Lung microvascular endothelial cell (primary cell): ENCODE results near the gene DNA2. TPM values are rescaled to one million over a fixed set of nuclear protein-coding genes. Genes with fewer than 3 reads are reported as not detected.

Experiments
- DNase-seq, 2 donors: peaks; one replicate each; pipeline versions ENCODE4 v3.0.0 to v3.0.0-alpha.2; 2010; ENCODE audit warnings: low read depth in 2 of 2
- total RNA-seq: library from RNA; depleted of rRNA; stranded (reverse); fragments of >200 nt; gene quantifications from 2 replicates; pipeline ENCODE4 v1.2.1, GENCODE V29; 2014

The DNA2 gene
- total RNA-seq, 1 donor from 2014 or later, result 5.4 TPM

DNA sequence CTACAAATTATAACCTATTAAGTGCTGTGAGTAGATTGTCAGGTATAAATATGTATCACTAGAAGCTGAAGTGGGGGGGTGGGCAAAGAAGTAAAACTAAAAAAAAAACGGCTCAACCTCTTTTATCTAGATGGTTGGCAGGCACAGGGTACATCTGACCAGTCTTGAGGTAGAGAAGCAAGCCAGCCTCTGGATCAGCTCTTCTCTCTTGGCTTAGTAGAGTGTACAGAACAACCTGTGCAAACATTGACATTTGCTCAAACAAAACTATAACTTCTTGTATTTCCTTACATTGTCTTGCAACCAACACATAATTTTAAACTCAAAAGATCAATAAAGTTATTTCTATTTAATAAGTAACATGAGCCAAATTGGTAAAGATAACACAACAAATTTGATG, 25.6 kb downstream of the DNA2 start:
- DNase-seq, result no peak

DNA sequence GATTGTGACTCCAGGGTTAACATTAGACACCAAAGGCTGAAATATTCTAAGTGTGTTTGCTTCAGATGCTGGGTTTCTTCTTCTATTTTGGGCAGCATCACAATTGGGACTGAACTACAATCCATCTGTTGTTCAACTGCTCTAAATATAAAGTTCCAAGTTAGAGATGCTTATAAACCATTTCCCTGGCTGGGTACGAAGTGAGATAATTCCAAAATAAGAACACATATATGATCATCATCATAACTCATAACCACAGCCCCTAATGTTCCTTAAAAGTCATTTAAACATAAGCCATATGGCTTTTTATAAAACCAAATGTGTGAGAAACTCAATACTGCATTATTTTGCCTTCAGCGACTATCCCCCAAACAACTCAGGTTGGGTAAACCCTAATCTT, 28.8 kb downstream of the DNA2 start:
- DNase-seq, result no peak

DNA sequence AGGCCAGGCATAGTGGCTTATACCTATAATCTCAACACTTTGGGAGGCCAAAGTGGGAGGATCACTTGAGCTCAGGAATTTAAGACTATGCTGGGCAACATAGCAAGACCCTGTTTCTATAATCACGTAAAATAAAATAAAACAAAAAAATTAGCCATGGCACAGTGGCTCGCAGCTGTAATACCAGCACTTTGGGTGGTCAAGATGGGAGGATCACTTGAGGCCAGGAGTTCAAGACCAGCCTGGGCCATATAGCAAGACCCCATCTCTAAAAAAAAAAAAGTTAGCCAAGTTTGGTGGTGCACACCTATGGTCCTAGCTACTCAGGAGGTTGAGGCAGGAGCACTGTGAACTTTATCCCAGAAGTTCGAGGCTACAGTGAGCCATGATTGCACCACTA, 30.9 kb downstream of the DNA2 start:
- no peak for DNase-seq

DNA sequence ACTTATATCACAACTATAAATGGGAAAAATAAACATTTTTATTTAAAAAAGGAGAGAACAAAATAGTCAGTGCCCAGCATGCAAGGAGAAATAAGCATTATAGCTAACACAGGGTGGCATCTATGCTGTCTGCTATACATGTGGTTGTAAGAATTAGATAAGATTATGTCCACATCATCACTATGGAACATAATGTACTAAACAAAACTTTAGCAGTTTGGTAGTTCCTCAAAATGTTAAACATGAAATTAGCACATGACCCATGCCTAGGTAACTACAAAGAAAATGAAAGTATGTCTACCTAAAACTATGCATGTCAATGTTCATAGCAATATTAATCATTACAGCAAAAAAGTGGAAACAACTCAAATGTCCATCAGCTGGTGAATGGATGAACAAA, 36.0 kb downstream of the DNA2 start:
- DNase-seq, result no peak

DNA sequence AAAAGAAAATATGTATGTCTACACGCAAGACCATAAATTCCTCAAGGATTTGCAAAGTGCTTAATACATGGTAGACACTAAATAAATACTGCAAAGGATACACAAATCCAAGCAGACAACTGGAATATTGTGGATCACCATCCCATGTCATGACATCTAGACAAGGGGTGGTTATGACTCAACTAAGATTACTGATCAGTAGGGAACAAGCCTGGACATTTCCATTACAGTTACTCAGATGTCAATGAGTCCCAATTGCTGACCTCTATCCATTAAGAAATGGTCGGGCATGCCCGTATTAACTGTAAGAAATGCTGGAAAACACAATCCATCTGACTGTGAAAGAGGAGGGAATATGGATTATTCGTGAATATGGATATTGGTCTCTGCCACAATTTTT, 37.1 kb downstream of the DNA2 start:
- DNase-seq, result no peak

DNA sequence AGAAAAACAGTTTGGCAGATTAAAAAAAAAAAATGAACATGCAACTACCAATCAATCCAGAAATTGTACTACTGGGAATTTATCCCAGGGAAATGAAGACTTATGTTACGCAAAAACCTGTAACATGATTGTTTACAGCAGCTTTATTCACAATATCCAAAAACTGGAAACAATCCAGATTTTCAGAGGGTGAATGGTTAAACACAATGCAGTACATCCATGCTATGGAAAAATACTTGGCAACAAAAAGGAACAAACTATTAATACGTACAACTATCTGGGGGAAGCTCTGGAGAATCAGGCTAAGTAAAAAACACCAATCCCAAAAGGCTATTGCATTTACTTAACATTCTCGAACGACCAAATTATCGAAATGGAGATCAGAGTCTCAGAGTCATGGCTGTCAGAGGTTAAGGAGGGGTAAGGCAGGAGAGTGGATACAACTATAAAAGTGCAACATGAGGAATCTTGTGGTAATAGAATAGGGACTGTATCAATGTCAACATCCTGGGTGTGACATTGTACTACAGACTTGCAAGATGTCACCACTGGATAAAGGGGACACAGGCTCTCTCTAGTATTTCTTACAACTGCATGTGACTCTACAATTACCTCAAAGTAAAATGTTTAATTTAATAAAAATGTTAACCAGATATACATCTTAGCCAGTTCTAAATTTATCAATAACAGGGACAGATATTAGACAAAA, 43.2 kb downstream of the DNA2 start:
- DNase-seq, result peak in 1 of 2 donors; percentile 82

DNA sequence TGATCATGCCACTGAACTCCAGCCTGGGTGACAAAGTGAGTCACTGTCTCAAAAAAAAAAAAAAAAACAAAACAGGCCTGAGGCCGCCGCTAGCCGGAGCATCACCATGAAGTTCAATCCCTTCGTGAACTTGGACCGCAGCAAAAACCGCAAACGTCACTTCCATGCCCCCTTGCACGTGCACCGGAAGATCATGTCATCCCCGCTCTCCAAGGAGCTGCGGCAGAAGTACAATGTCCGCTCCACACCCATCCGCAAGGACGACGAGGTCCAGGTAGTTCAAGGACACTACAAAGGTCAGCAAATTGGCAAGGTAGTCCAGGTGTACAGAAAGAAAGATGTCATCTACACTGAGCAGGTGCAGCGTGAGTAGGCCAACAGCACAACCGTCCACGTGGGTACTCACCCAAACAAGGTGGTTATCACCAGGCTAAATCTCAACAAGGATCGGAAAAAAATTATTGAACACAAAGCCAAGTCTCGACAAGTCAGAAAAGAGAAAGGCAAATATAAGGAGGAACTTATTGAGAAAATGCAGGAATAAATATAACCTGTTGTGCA, 47.2 kb downstream of the DNA2 start:
- no peak for DNase-seq

DNA sequence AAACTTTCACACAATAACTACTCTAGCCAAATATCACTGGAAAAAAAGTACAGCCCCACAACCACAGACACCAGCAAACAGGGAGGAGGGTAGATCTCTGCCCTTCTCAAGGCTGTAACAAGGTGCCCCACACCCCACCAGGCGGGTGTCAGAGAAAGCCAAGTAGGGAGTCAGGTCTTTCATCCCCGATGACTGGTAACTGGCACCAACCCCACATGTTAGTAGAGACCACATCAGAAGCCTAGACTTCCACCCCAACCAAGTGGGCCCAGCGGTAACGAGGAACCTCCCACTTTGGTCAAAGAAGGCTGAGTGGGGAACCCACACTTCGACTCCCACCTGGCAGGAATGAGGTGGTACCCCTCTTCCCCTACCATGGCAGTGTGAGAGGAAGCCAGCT, 48.3 kb downstream of the DNA2 start:
- DNase-seq, result peak in 1 of 2 donors; percentile 24

DNA sequence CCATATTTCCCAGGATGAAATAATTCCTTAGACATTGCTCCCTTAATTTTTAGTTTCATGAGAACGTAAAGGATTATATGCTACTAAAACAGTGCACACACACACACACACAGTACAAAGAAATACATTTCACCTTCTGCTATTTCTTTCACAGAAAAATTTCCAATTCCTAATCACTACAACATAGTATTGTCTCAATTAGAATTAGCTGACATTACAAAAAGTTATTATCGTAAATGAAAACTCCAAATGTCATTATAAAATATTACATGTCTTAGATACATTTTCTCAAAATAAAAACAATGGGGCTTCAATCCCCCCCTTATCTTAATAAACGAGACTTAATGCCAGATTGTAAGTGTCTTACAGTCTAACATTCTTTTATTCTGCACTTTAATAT, 52.4 kb downstream of the DNA2 start:
- no peak for DNase-seq

DNA sequence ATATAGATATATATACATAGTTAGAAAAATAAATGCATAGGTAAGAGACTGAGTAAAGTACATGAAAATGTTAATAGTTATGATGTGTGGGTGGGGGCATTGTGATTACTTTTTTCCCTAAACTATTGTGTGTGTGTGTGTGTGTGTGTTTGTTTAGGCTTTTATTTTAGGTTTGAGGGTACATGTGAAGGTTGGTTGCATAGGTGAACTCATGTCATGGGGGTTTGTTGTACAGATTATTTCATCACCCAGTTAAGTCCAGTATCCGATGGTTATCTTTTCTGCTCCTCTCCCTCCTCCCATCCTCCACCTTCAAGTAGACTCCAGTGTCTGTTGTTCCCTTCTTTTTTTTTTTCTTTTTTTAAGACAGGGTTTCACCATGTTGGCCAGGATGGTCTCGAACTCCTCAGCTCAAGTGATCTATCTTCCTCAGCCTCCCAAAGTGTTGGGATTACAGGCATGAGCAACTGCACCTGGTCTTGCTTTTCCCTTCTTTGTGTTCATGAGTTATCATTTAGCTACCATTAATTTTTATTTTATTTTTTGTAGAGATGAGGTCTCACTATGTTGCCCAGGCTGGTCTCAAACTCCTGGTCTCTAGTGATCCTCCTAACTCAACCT, 62.8 kb downstream of the DNA2 start:
- DNase-seq, result no peak

DNA sequence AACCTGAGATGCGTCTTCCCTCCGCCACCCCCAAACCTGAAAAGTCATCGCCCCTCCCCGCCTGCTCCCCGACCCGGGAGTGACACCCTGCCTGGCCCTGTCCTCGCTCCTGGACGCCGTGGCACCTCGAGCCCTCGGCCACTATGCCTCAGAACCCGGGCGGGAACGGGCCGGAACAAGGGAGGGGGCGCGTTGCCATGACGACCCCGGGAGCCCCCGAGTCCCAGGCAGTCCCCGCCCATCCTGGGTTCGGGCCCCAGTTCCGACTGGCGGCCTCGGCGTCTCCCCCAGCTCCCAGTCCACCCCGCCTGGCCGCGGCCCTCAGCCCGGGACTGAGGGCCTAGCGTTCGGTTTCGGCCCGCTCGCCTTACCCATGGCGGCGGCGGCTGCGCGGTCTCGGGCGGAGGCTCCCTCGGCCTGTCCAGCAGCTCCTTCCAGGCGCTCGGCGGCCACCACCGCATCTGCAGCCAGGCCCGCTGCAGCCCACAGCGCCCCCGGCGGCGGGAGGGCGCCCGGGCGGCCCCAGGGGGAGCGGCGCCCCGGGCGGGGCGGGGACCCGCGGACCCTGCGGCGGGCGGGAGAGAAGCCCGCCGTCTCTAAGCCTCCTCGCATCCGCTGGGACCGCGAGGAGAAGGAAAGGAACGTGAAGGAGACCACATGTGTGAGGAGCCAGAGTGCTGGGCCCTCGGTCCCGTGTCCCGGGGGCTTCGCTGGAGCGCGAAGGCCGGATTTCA, 64.8 kb downstream of the DNA2 start, which contains the start of gene RUFY2:
Gene RUFY2 (minus strand): TSS at position 463 of the 734 bp plus-strand sequence. CDS start 88 bp downstream, at position 375.
- DNase-seq, result peak; percentile 82 to 85

DNA sequence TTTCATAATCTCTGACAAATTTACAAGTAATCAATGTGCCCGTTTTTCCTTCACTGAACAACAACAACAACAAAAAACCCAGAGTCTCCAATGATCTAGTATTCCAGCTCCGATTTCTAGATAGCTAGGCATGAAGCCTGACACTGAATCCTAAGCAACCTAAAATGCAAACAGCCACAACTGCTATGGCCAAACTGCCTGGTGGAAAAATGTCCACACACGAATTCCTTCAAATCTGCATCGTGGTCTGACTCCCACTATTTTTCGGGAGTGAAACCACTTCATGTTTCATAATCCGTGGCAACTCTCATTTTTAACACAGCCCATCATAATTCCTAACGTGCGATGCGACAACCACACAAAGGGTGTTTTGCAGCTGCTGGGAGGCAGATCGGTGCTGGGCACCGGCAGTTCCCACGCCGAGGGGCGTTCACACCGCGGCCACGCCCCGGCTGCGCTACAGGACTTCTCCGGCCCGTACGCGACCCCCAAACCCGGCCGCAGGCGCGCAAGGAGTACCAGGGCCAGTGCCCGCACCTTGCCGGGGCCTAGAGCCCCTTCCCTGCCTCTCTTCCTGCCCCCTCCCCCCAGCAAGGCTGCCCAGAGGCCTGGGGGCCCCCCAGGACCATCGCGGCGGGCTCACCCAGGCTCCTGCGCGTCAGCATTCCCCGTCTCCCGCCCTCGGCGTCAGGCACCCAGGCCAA, 65.5 kb downstream of the DNA2 start:
- DNase-seq, result peak; percentile 69 to 78

DNA sequence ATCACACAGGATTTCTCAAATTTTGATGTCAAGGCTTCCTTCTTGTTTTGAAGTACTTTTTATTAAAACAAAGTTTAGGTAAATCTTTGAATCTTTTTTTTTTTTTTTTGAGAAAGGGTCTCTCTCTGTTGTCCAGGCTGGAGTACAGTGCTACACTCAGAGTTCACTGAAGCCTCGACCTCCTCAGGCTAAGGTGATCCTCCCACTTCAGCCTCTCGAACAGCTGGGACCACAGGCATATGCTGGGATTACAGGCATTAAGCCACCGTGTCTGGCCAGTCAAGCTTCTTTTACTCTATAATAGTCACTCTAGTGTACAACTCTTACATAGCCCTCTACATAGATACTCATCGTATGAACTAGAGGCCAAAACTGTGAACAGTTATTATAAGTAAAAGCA, 68.1 kb downstream of the DNA2 start:
- no peak for DNase-seq

DNA sequence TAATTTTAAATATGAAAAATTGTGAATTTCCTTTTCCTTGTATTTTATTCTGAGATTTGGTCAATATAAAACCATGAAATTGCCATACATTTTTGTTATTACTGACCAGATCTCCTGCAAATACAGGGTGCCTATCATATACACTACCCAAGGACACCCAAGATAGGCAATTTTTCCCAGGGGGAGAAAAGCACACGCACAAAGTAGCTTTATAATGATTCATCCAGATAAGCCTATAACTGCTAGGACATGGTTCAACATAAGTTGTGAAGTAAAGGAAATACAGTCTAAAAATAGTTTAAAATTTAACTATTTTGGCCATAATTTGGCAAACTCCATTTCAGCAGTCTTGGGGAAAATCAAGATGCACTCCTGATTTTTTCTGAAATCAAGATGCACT, 69.5 kb downstream of the DNA2 start:
- DNase-seq, result no peak

DNA sequence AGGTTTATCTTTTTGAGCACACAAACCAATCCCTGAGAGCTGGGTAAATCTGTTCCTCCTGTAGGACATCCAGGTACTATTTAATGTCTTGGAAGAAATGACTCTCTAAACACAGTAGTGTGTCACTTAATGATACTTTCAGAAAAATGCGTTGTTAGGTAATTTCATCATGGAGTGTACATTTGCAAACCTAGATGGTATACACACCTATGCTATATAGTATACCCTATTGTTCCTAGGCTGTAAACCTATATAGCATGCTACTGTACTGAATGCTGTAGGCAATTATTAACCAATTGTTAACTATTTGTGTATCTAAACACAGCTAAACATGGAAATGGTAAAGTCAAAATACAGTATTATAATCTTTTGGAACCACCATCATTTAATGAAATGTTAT, 74.8 kb downstream of the DNA2 start:
- no peak for DNase-seq

DNA sequence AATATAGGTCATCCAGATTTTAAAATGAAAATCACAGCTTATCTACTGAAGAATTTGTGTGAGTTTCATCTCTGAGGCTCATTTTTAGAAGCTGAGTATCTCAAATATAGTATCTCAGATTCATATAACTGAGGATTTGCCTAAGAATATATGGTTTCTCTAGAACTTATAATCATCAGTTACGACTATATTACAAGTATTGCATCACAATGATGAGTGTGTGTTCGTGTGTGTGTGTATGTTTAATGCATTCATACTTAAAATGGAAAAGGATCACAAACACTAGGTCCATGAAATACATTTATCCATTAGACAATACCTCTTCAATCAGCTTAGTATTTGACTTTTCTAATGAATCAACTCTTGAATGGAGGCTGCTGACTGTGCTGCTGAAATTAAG, 86.0 kb downstream of the DNA2 start:
- DNase-seq, result no peak

DNA sequence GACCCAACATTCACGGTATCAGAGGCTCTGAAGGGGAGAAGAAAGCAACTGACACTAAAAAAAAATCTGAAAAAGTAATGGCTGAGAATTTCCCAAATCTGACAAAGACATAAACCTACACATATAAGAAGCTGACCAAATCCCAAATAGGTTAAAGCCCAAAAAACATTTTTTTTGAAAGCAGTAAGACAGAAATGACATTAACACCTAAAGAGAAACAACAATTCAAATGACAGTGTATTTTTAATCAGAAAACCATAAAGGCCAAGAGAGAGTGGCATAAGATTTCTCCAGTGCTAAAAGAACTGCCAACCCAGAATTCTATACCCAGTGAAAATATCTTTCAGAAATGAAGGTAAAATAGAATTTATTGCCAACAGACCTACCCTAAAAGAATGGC, 100.2 kb downstream of the DNA2 start:
- no peak for DNase-seq

DNA sequence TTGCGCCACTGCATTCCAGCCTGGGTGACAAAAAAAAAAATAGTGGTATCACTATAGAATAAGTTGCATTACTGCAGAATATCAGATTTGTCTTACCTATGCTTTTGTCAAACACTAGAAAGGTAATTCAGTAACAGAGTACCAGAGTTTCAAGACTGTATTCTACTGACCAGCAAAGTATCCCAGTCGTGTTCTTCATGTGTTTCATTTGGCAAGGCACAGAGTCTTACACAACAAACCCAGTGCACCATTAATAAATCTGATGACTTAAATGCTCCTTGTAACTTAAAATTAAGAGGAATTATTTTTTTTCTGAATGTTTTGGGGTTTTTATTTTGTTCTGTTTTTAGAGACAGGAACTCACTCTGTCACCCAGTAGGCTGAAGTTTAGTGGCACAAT, 104.7 kb downstream of the DNA2 start:
- DNase-seq, result no peak

DNA sequence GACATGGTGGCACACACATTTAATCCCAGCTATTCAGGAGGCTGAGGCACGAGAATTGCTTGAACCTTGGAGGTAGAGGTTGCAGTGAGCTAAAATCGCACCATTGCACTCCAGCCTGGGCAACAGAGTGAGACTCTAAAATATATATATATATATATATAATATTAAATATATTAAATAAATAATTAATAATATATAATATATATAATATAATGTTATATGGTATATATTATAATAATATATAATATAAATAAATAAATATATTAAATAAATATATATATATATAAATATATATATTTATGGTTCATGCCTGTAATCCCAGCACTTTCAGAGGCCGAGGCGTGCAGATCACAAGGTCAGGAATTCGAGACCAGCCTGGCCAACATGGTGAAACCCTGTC, 105.2 kb downstream of the DNA2 start:
- DNase-seq, result no peak

DNA sequence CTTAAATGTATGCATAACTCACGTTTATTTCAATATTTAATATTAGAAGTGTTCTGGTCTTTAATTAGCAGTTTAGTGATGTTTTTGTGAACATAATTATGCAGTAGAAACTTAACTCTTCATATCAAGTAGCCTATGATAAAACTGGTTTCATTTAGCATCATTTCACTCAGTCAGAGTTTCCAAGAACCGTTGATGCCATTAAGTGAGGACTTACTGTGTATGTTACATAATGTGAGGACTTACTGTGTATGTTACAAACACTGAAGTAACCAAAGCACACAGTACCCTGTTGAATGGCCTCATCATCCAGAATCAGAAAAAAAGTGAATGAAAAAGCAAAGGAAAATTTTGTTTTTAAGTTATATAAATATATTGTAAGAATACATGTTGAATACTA, 106.2 kb downstream of the DNA2 start:
- DNase-seq, result no peak

DNA sequence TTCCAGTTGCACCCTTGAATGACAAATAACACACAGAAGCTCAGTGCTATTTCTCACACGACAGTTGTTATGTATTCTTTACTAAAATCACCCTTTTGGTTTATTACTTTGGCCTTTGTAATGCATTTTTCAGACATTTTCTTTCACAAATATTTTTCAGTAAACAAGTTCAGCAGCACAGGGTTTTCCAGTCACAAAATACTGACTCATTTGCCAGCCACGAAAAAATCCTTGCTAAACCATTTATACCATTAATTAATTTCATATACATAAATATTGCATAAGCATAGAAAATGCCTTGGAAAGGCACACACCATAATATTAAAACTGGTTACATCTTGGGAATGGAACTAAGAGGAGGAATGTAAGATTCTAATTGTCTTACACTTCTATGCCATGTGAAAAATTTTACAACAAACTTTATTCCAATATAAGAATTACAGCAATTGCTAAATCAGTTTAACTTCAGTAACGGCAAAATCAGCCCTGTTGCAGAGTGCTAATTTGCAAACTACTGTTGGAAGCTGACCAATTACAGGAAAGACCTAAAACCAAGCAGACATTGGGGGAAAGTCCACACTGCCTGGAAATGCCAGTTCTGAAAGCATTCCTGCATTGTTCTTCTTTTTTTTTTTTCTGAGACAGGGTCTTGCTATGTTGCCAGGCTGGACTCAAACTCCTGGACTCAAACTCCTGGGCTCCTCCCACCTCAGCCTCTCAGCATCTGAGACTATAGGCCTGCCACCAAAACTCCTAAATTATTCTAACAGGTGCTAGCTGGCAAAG, 107.5 kb downstream of the DNA2 start:
- DNase-seq, result no peak
